Natural killer cell (primary cell): ENCODE measurements around the gene FLCN. TPM values are rescaled to one million over a fixed set of nuclear protein-coding genes. Genes with fewer than 3 reads are reported as not detected.

Experiments
- ATAC-seq, 3 donors: fragments of 150-1000 bp in 2 of 3; fragments of 200-7000 bp in 1 of 3; cut with Tn5 transposase; 1 replicate in 1 of 3; 2 replicates in 2 of 3; pipeline ENCODE4 v1.10.0; 2021; ENCODE audit warnings: mild to moderate bottlenecking in 2 of 3, moderate library complexity in 2 of 3
- DNase-seq, 2 donors: peaks; one replicate each; pipeline versions ENCODE4 v3.0.0 to v3.0.0-alpha.2; 2013 to 2021; ENCODE audit warnings: mixed read lengths in 1 of 2
- H3K27ac ChIP-seq: one replicate; pipeline ENCODE4 v1.5.1; 2013; ENCODE audit warnings: mild to moderate bottlenecking, low read length
- H3K27me3 ChIP-seq: one replicate; pipeline ENCODE4 v1.6.1; 2013; ENCODE audit warnings: low read length; ENCODE audit not compliant: control insufficient read depth, insufficient read depth
- H3K36me3 ChIP-seq: one replicate; pipeline ENCODE4 v1.6.1; 2013; ENCODE audit warnings: low read length; ENCODE audit not compliant: control insufficient read depth, insufficient read depth
- H3K4me1 ChIP-seq: one replicate; pipeline ENCODE4 v1.6.1; 2013; ENCODE audit warnings: low read length; ENCODE audit not compliant: control insufficient read depth, insufficient read depth
- H3K4me3 ChIP-seq: one replicate; pipeline ENCODE4 v1.5.1; 2013; ENCODE audit warnings: low read length
- H3K9me3 ChIP-seq: one replicate; pipeline ENCODE4 v1.6.1; 2013; ENCODE audit warnings: low read length; ENCODE audit not compliant: control insufficient read depth, insufficient read depth
- H3K27ac Mint-ChIP-seq, 2 donors: one replicate each; pipeline ENCODE4 v1.8.0; 2022; ENCODE audit warnings: mild to moderate bottlenecking in 2 of 2, mixed read lengths in 2 of 2, moderate library complexity in 1 of 2
- H3K27me3 Mint-ChIP-seq, 2 donors: one replicate each; pipeline ENCODE4 v1.8.0; 2022; ENCODE audit warnings: low read depth in 2 of 2, mixed read lengths in 2 of 2
- H3K36me3 Mint-ChIP-seq: one replicate; pipeline ENCODE4 v1.8.0; 2022; ENCODE audit warnings: mixed read lengths
- H3K4me1 Mint-ChIP-seq, 2 donors: one replicate each; pipeline ENCODE4 v1.8.0; 2022; ENCODE audit warnings: mixed read lengths in 2 of 2
- H3K4me3 Mint-ChIP-seq: one replicate; pipeline ENCODE4 v1.8.0; 2022; ENCODE audit warnings: mild to moderate bottlenecking, moderate library complexity, mixed read lengths
- H3K9me3 Mint-ChIP-seq, 2 donors: one replicate each; pipeline ENCODE4 v1.8.0; 2022; ENCODE audit warnings: mixed read lengths in 2 of 2
- CTCF ChIP-seq: fragments of 200-600 bp; IDR thresholded peaks from one replicate; pipeline ENCODE4 v1.8.0; 2022; ENCODE audit warnings: antibody characterized with exemption
- WGBS: methylation state at CpG from one replicate; pipeline ENCODE4 v1.1.7; 2013; ENCODE audit warnings: missing lambda C conversion rate; ENCODE audit not compliant: insufficient coverage; 5-methylcytosine and 5-hydroxymethylcytosine counted together
- intact Hi-C: fragments of 100-400 bp; cut with micrococcal nuclease; formaldehyde crosslinking; loops from one replicate; pipeline ENCODE4 v1.14.2; 2022
- total RNA-seq, 4 donors: library from RNA; stranded (reverse); fragments of 120-200 nt in 1 of 4; gene quantifications; one replicate each; pipeline versions ENCODE4 v1.2.3 to v1.2.4, GENCODE V29; 2013 to 2022

The FLCN gene
- total RNA-seq, result 10 to 100 TPM; 26.7 to 43.6 (median 33.8) TPM
- 28.7 TPM for total RNA-seq (2013)

- peaks cover 1% of the 10 kb centered on the region for H3K36me3 ChIP-seq
- Mint-ChIP-seq H3K36me3 (no peaks in the 10 kb centered on the region), H3K4me3 (peak within 1 kb of the TSS; percentile 97), H3K9me3 (no peaks in the 10 kb centered on the region), H3K4me1 (peaks cover 30 to 44% of the 10 kb centered on the region in 2 donors), H3K27ac (peak within 1 kb of the TSS; percentile 99), H3K27me3 (no peaks in the 10 kb centered on the region)
- H3K9me3 ChIP-seq, result no peaks in the 10 kb centered on the region
- peak within 1 kb of the TSS; percentile 92 for H3K27ac ChIP-seq
- ATAC-seq (peak; percentile 87 to 95 (median 91)), DNase-seq (peak; percentile 91 to 95)
- no peak for TF ChIP-seq CTCF
- intact Hi-C loops, result loop anchor here (1.0 to 5.0 kb wide), 4 partner anchors 31 to 195 kb away; partner anchors contain the start of genes COPS3, MPRIP and PLD6
- WGBS, result under 1% methylated on average over 53 of the region's 53 CpGs
- no peaks in the 10 kb centered on the region for H3K27me3 ChIP-seq
- H3K4me1 ChIP-seq, result peaks cover 26% of the 10 kb centered on the region
- H3K4me3 ChIP-seq, result peak within 1 kb of the TSS; percentile 99
Measured at GRCh38 chr17:17237026-17237799, at the start of gene FLCN. FLCN (minus strand) TSS chr17:17237168; CDS start chr17:17228137, 9,031 bp downstream.

- Histone ChIP-seq H3K9me3 (no peaks in the 10 kb centered on the region), H3K4me1 (peaks cover 6% of the 10 kb centered on the region), H3K36me3 (no peaks in the 10 kb centered on the region), H3K27me3 (no peaks in the 10 kb centered on the region), H3K4me3 (no peak overlapping the region), H3K27ac (no peak overlapping the region)
- Mint-ChIP-seq H3K4me3 (no peak overlapping the region), H3K27ac (no peak overlapping the region), H3K36me3 (no peaks in the 10 kb centered on the region), H3K4me1 (peaks cover 11 to 12% of the 10 kb centered on the region in 2 donors), H3K27me3 (no peaks in the 10 kb centered on the region), H3K9me3 (no peaks in the 10 kb centered on the region)
- no peak for TF ChIP-seq CTCF
- no peak for DNase-seq
- intact Hi-C loops, result no loop called here
- WGBS, result 95% methylated on average over 5 of the region's 5 CpGs
- ATAC-seq, result no peak
Measured at GRCh38 chr17:17285951-17286350, 49.0 kb upstream of the FLCN start.

GRCh38 chr17:17280613-17281549, 43.9 kb upstream of the FLCN start, which contains the start of gene COPS3:
COPS3 (minus strand) TSS chr17:17281246; CDS start chr17:17281186, 60 bp downstream.
- under 1% methylated on average over 80 of the region's 80 CpGs for WGBS
- Histone ChIP-seq H3K27me3 (no peaks in the 10 kb centered on the region), H3K9me3 (no peaks in the 10 kb centered on the region), H3K27ac (peak within 1 kb of the TSS; percentile 88), H3K4me1 (peaks cover 25% of the 10 kb centered on the region), H3K36me3 (peaks cover 2% of the 10 kb centered on the region), H3K4me3 (peak within 1 kb of the TSS; percentile 84)
- ATAC-seq (peak; percentile 87 to 96 (median 91)), DNase-seq (peak; percentile 96 to 99)
- H3K4me3 Mint-ChIP-seq, result peak within 1 kb of the TSS; percentile 93
- intact Hi-C loops, result loop anchor here (1.0 to 2.0 kb wide), 4 partner anchors 19 to 44 kb away; partner anchors contain the start of gene FLCN
- no peaks in the 10 kb centered on the region for H3K36me3 Mint-ChIP-seq
- H3K9me3 Mint-ChIP-seq, result no peaks in the 10 kb centered on the region
- H3K27me3 Mint-ChIP-seq, result no peaks in the 10 kb centered on the region
- no peak for TF ChIP-seq CTCF
- H3K27ac Mint-ChIP-seq, result peak within 1 kb of the TSS; percentile 91 to 94
- H3K4me1 Mint-ChIP-seq, result peaks cover 23 to 37% of the 10 kb centered on the region in 2 donors
